ENCODE data around the gene A4GALT.

Gene A4GALT

DNA sequence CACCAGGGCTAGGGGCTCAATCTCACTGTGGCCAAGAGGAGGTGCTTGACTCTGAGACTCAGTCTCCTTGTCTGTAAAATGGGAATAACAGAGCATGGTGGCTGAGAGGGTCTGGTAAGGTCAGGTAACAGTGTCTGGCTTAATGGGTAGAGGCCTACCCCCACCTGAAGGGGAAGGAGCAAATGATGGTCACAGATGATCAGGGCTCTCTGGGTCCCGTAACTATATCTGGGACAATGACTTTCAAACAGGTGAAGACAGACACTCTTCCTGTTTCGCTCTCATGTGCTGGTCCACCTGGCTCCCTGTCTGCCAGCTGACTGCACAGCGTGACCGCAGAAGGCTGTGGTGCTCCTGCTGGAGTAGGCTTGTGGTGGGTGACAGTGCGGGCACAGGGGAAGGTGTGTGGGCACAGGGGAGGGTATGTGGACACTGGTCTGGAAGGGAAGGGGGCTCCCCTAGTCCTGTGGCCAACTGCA is 4.0 kb downstream of the A4GALT start:
- no peaks in the 10 kb centered on the region for H3K27me3 ChIP-seq (ENCODE audit: insufficient read depth, low read length, poor library complexity, severe bottlenecking)
- no peaks in the 10 kb centered on the region for H3K36me3 ChIP-seq (ENCODE audit: insufficient read depth, low read length)
- H3K79me2 ChIP-seq (ENCODE audit: insufficient read depth, low read length): no peaks in the 10 kb centered on the region
- H3K4me2 ChIP-seq (ENCODE audit: low read depth, low read length, poor library complexity, severe bottlenecking): peak overlapping the region; percentile 12
- no peaks in the 10 kb centered on the region for H3K9me2 ChIP-seq (replicated peaks; ENCODE audit: low read depth, low read length)
- peak overlapping the region; percentile 57; the same call in 1 of the 2 replicates for H2AFZ ChIP-seq (ENCODE audit: low read length)
- H3K9me3 ChIP-seq (ENCODE audit: insufficient read depth, low read depth, low read length): no peaks in the 10 kb centered on the region
- H4K20me1 ChIP-seq (ENCODE audit: insufficient read depth, low read length, poor library complexity, severe bottlenecking): no peaks in the 10 kb centered on the region
- H3F3A ChIP-seq (ENCODE audit: low read depth): no peaks in the 10 kb centered on the region
- H3K9ac ChIP-seq (ENCODE audit: low read depth, low read length, poor library complexity, severe bottlenecking): peak overlapping the region; percentile 8
- no peak overlapping the region for H3K4me3 ChIP-seq (ENCODE audit: low read length, poor library complexity, severe bottlenecking)
- no peak for TF ChIP-seq EZH2phosphoT487 (IDR thresholded peaks at IDR 0.05; ENCODE audit: borderline replicate concordance)
- peaks cover 10% of the 10 kb centered on the region for H3K4me1 ChIP-seq (ENCODE audit: insufficient read depth, low read length, poor library complexity, severe bottlenecking)

DNA sequence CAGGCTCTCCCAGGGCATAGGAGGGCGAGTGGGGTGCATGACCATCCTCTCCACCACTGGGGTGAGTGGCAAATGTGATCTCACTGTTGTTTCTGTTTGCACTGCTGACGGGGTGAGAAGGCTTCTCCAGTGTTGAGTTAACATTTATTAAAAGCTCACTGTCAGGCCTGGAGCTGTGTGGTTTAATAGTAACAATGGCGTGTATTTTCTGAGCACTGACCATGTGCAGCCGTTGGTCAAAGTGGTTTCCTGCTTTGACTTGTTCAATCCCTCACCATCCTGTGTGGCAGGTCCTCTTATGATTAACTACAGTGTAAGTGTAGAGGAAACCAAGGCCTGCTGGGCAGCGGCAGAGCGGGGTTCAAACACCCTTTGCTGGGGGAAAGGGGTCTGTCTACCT is 4.4 kb downstream of the A4GALT start:
- Histone ChIP-seq H3K9me3 (ENCODE audit: insufficient read depth, low read depth, low read length) (no peaks in the 10 kb centered on the region), H3K4me1 (ENCODE audit: insufficient read depth, low read length, poor library complexity, severe bottlenecking) (peaks cover 10% of the 10 kb centered on the region), H3K9me2 (replicated peaks; ENCODE audit: low read depth, low read length) (no peaks in the 10 kb centered on the region), H3K79me2 (ENCODE audit: insufficient read depth, low read length) (no peaks in the 10 kb centered on the region), H3K9ac (ENCODE audit: low read depth, low read length, poor library complexity, severe bottlenecking) (no peak overlapping the region), H3K4me2 (ENCODE audit: low read depth, low read length, poor library complexity, severe bottlenecking) (no peak overlapping the region), H3K27me3 (ENCODE audit: insufficient read depth, low read length, poor library complexity, severe bottlenecking) (no peaks in the 10 kb centered on the region), H3K36me3 (ENCODE audit: insufficient read depth, low read length) (no peaks in the 10 kb centered on the region), H2AFZ (ENCODE audit: low read length) (no peak overlapping the region), H3F3A (ENCODE audit: low read depth) (no peaks in the 10 kb centered on the region), H3K4me3 (ENCODE audit: low read length, poor library complexity, severe bottlenecking) (no peak overlapping the region), H4K20me1 (ENCODE audit: insufficient read depth, low read length, poor library complexity, severe bottlenecking) (no peaks in the 10 kb centered on the region)
- TF ChIP-seq CTCF (conservative IDR thresholded peaks at IDR 0.05; ENCODE audit: low read length) (no peak), EZH2phosphoT487 (IDR thresholded peaks at IDR 0.05; ENCODE audit: borderline replicate concordance) (no peak)

GRCh38 chr22:42714768-42715390 is 5.8 kb downstream of the A4GALT start:
- Histone ChIP-seq H3K4me2 (ENCODE audit: low read depth, low read length, poor library complexity, severe bottlenecking) (no peak overlapping the region), H3K9ac (ENCODE audit: low read depth, low read length, poor library complexity, severe bottlenecking) (no peak overlapping the region), H3K9me2 (replicated peaks; ENCODE audit: low read depth, low read length) (no peaks in the 10 kb centered on the region), H2AFZ (ENCODE audit: low read length) (no peak overlapping the region), H3K27me3 (ENCODE audit: insufficient read depth, low read length, poor library complexity, severe bottlenecking) (no peaks in the 10 kb centered on the region), H3F3A (ENCODE audit: low read depth) (no peaks in the 10 kb centered on the region), H3K36me3 (ENCODE audit: insufficient read depth, low read length) (no peaks in the 10 kb centered on the region), H4K20me1 (ENCODE audit: insufficient read depth, low read length, poor library complexity, severe bottlenecking) (no peaks in the 10 kb centered on the region), H3K4me3 (ENCODE audit: low read length, poor library complexity, severe bottlenecking) (no peak overlapping the region), H3K79me2 (ENCODE audit: insufficient read depth, low read length) (no peaks in the 10 kb centered on the region), H3K4me1 (ENCODE audit: insufficient read depth, low read length, poor library complexity, severe bottlenecking) (peaks cover 10% of the 10 kb centered on the region), H3K9me3 (ENCODE audit: insufficient read depth, low read depth, low read length) (no peaks in the 10 kb centered on the region)
- TF ChIP-seq EZH2phosphoT487 (IDR thresholded peaks at IDR 0.05; ENCODE audit: borderline replicate concordance): no peak
- no peak for TF ChIP-seq CTCF (conservative IDR thresholded peaks at IDR 0.05; ENCODE audit: low read length)

DNA sequence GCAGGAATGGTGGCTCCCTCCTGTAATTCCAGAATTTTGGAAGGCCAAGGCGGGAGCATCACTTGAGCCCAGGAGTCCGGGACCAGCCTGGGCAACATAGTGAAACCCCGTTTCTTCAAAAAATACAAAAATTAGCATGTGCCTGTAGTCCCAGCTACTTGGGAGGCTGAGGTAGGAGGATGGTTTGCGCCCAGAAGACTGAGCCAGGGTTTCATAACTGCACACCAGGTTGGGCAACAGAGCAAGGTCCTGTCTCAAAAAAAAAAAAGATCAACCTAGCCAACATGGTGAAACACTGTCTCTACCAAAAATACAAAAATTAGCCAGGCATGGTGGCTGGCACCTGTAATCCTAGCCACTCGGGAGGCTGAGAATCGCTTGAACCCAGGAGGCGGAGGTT is 6.4 kb downstream of the A4GALT start:
- TF ChIP-seq CTCF (conservative IDR thresholded peaks at IDR 0.05; ENCODE audit: low read length) (no peak), EZH2phosphoT487 (IDR thresholded peaks at IDR 0.05; ENCODE audit: borderline replicate concordance) (no peak)
- H3K79me2 ChIP-seq (ENCODE audit: insufficient read depth, low read length): no peaks in the 10 kb centered on the region
- H3K9ac ChIP-seq (ENCODE audit: low read depth, low read length, poor library complexity, severe bottlenecking): no peak overlapping the region
- H3K4me1 ChIP-seq (ENCODE audit: insufficient read depth, low read length, poor library complexity, severe bottlenecking): peaks cover 10% of the 10 kb centered on the region
- no peaks in the 10 kb centered on the region for H3K27me3 ChIP-seq (ENCODE audit: insufficient read depth, low read length, poor library complexity, severe bottlenecking)
- H3K9me3 ChIP-seq (ENCODE audit: insufficient read depth, low read depth, low read length): no peaks in the 10 kb centered on the region
- H3K4me2 ChIP-seq (ENCODE audit: low read depth, low read length, poor library complexity, severe bottlenecking): no peak overlapping the region
- no peak overlapping the region for H3K4me3 ChIP-seq (ENCODE audit: low read length, poor library complexity, severe bottlenecking)
- H3F3A ChIP-seq (ENCODE audit: low read depth): no peaks in the 10 kb centered on the region
- H2AFZ ChIP-seq (ENCODE audit: low read length): no peak overlapping the region
- H3K9me2 ChIP-seq (replicated peaks; ENCODE audit: low read depth, low read length): no peaks in the 10 kb centered on the region
- no peaks in the 10 kb centered on the region for H3K36me3 ChIP-seq (ENCODE audit: insufficient read depth, low read length)
- H4K20me1 ChIP-seq (ENCODE audit: insufficient read depth, low read length, poor library complexity, severe bottlenecking): no peaks in the 10 kb centered on the region

Measured in Loucy (cell line).